WTC11 (cell line): Measurements from ENCODE around the gene SERTAD1. TPM values are rescaled to one million over a fixed set of nuclear protein-coding genes. Genes with fewer than 3 reads are reported as not detected.

Experiments
- ATF1 ChIP-seq: sonication (generic); formaldehyde crosslinking; IDR thresholded peaks from 2 replicates; pipeline ENCODE4 v1.8.1; 2023; ENCODE audit warnings: mild to moderate bottlenecking, moderate library complexity, missing genetic modification reagents
- CREM ChIP-seq: sonication (generic); formaldehyde crosslinking; IDR thresholded peaks from 2 replicates; pipeline ENCODE4 v1.8.1; 2022; ENCODE audit warnings: mild to moderate bottlenecking, missing genetic modification reagents, moderate library complexity
- ESRRA ChIP-seq: sonication (generic); formaldehyde crosslinking; IDR thresholded peaks from 2 replicates; pipeline ENCODE4 v1.8.1; 2022; ENCODE audit warnings: mild to moderate bottlenecking, missing genetic modification reagents, borderline replicate concordance
- FOXJ3 ChIP-seq: sonication (generic); formaldehyde crosslinking; IDR thresholded peaks from 2 replicates; pipeline ENCODE4 v1.9.0; 2021; ENCODE audit warnings: missing genetic modification reagents, mild to moderate bottlenecking, borderline replicate concordance
- FOXK1 ChIP-seq: sonication (generic); formaldehyde crosslinking; IDR thresholded peaks from 2 replicates; pipeline ENCODE4 v1.8.0; 2022; ENCODE audit warnings: mild to moderate bottlenecking, moderate library complexity, missing genetic modification reagents
- FOXP1 ChIP-seq: sonication (generic); formaldehyde crosslinking; IDR thresholded peaks from 2 replicates; pipeline ENCODE4 v1.8.0; 2022; ENCODE audit warnings: missing genetic modification reagents, mild to moderate bottlenecking, moderate library complexity, borderline replicate concordance
- GABPB1 ChIP-seq: sonication (generic); formaldehyde crosslinking; IDR thresholded peaks from 2 replicates; pipeline ENCODE4 v1.8.1; 2023; ENCODE audit warnings: mild to moderate bottlenecking, missing genetic modification reagents
- IRF2 ChIP-seq: sonication (generic); formaldehyde crosslinking; IDR thresholded peaks from 2 replicates; pipeline ENCODE4 v1.8.0; 2022; ENCODE audit warnings: low read depth, missing genetic modification reagents, borderline replicate concordance
- JAZF1 ChIP-seq: fragments of 250-450 bp; sonication (Bioruptor Pico); IDR thresholded peaks from 2 replicates; pipeline ENCODE4 v1.9.0; 2021; ENCODE audit warnings: moderate library complexity, mild to moderate bottlenecking, inconsistent platforms
- KAT7 ChIP-seq: sonication (generic); formaldehyde crosslinking; IDR thresholded peaks from 2 replicates; pipeline ENCODE4 v1.8.1; 2023; ENCODE audit warnings: missing genetic modification reagents, mild to moderate bottlenecking, borderline replicate concordance
- NFYB ChIP-seq: sonication (generic); formaldehyde crosslinking; conservative IDR thresholded peaks from 2 replicates; pipeline ENCODE4 v1.8.0; 2022; ENCODE audit warnings: low read depth, missing genetic modification reagents
- NR1H2 ChIP-seq: sonication (generic); formaldehyde crosslinking; IDR thresholded peaks from 2 replicates; pipeline ENCODE4 v1.9.0; 2021; ENCODE audit warnings: mild to moderate bottlenecking, moderate library complexity, missing genetic modification reagents
- NR2C2 ChIP-seq: sonication (generic); formaldehyde crosslinking; IDR thresholded peaks from 2 replicates; pipeline ENCODE4 v1.8.0; 2022; ENCODE audit warnings: mild to moderate bottlenecking, missing genetic modification reagents
- SMAD3 ChIP-seq: sonication (generic); formaldehyde crosslinking; IDR thresholded peaks from 2 replicates; pipeline ENCODE4 v1.8.0; 2022; ENCODE audit warnings: missing genetic modification reagents, mild to moderate bottlenecking, borderline replicate concordance
- SOX15 ChIP-seq: fragments of 250-450 bp; sonication (Bioruptor Pico); IDR thresholded peaks from 2 replicates; pipeline ENCODE4 v1.9.0; 2021; ENCODE audit warnings: mild to moderate bottlenecking
- SP1 ChIP-seq: sonication (generic); formaldehyde crosslinking; conservative IDR thresholded peaks from 2 replicates; pipeline ENCODE4 v1.8.1; 2022; ENCODE audit warnings: missing genetic modification reagents
- ZNF121 ChIP-seq: sonication (generic); formaldehyde crosslinking; IDR thresholded peaks from 2 replicates; pipeline ENCODE4 v1.8.0; 2023; ENCODE audit warnings: missing genetic modification reagents
- ZNF423 ChIP-seq: fragments of 250-450 bp; sonication (Bioruptor Pico); IDR thresholded peaks from 2 replicates; pipeline ENCODE4 v2.1.2; 2022; ENCODE audit warnings: mild to moderate bottlenecking, moderate library complexity
- total RNA-seq: library from RNA; stranded (reverse); gene quantifications from 3 replicates; pipeline ENCODE4 v1.2.3, GENCODE V29; 2021
- TF ChIP-seq, protein P1 (sequence below): sonication (generic); formaldehyde crosslinking; IDR thresholded peaks from 2 replicates; pipeline ENCODE4 v1.8.1; 2022; ENCODE audit warnings: mild to moderate bottlenecking, moderate library complexity, missing genetic modification reagents
- TF ChIP-seq, protein P2 (sequence below): sonication (generic); formaldehyde crosslinking; IDR thresholded peaks from 2 replicates; pipeline ENCODE4 v1.8.0; 2023; ENCODE audit warnings: missing genetic modification reagents, mild to moderate bottlenecking, borderline replicate concordance
- TF ChIP-seq, protein P3 (sequence below): sonication (generic); formaldehyde crosslinking; IDR thresholded peaks from 2 replicates; pipeline ENCODE4 v1.8.0; 2022; ENCODE audit warnings: mild to moderate bottlenecking, missing genetic modification reagents
- TF ChIP-seq, protein P4 (sequence below): sonication (generic); formaldehyde crosslinking; IDR thresholded peaks from 2 replicates; pipeline ENCODE4 v1.8.0; 2022; ENCODE audit warnings: missing genetic modification reagents
- TF ChIP-seq, protein P5 (sequence below): sonication (generic); formaldehyde crosslinking; IDR thresholded peaks from 2 replicates; pipeline ENCODE4 v1.8.1; 2022; ENCODE audit warnings: missing genetic modification reagents, borderline replicate concordance
- TF ChIP-seq, protein P6 (sequence below): sonication (generic); formaldehyde crosslinking; IDR thresholded peaks from 2 replicates; pipeline ENCODE4 v1.8.1; 2023; ENCODE audit warnings: mild to moderate bottlenecking, missing genetic modification reagents
- TF ChIP-seq, protein P7 (sequence below): sonication (generic); formaldehyde crosslinking; IDR thresholded peaks from 2 replicates; pipeline ENCODE4 v1.8.0; 2022; ENCODE audit warnings: mild to moderate bottlenecking, missing genetic modification reagents

SERTAD1 gene
- total RNA-seq, 1 experiment from 2014 or later, result 6.8 TPM

DNA sequence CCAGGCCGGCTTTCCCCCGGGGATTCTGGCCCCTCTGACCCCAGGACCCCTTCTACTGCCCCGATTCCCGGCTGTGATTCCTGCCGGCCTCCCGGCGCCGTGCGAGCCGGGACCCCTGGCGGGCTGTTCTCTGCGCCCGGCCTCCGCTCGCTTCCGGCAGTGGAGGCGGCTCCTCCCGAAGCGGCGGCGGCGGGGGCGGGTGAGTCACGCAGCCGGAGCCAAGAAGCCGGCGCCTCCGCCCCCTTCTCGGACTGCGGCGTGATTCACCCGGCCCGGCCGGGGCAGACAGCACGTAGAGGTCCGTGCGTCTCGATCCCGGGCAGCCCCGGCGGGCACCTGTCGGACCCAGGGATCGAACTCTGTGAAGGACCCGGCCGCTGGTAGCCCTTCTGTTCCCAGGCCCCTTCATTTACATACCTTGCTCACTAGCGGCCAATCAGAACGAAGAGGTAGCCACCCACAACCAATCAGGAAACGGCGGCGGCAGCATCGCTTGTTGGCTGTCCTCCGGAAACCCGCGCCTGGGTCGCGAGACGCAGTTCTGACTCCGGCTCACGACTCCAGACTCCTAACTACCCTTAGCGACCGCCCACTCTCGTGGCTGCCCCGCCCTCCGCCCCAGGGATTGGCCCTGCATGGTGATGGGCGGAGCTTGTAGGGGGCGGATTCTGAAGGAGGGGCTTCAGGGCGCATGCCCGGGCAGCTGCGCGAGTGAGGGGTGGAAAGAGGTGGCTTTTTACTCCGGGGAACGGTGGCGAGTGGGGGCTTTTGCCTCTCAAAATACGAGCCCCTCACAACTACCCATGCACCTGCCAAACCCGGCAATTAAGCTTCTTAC, at the start of gene SERTAD1 (continued):
- TF ChIP-seq, protein P1, sequence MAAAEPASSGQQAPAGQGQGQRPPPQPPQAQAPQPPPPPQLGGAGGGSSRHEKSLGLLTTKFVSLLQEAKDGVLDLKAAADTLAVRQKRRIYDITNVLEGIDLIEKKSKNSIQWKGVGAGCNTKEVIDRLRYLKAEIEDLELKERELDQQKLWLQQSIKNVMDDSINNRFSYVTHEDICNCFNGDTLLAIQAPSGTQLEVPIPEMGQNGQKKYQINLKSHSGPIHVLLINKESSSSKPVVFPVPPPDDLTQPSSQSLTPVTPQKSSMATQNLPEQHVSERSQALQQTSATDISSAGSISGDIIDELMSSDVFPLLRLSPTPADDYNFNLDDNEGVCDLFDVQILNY (CRISPR knock-in tag), result peak; percentile 42; the same call in 1 of the 2 replicates
- TF ChIP-seq FOXJ3 (no peak), IRF2 (CRISPR knock-in tag) (no peak), FOXK1 (CRISPR knock-in tag) (0 out of 2 replicates have a peak, but pooled peaks have one; percentile 30), NFYB (CRISPR knock-in tag) (peak; percentile 98), NR2C2 (CRISPR knock-in tag) (no peak), ZNF423 (CRISPR knock-in tag) (peak; percentile 75), NR1H2 (no peak), CREM (0 out of 2 replicates have a peak, but pooled peaks have one; percentile 35), JAZF1 (no peak), FOXP1 (CRISPR knock-in tag) (peak; percentile 53; the same call in 1 of the 2 replicates), SMAD3 (CRISPR knock-in tag) (no peak), SP1 (CRISPR knock-in tag) (peak; percentile 92), KAT7 (CRISPR knock-in tag) (no peak), ZNF121 (peak; percentile 88), GABPB1 (CRISPR knock-in tag) (0 out of 2 replicates have a peak, but pooled peaks have one; percentile 29), ESRRA (no peak), SOX15 (no peak), ATF1 (no peak)
- TF ChIP-seq, protein P2, sequence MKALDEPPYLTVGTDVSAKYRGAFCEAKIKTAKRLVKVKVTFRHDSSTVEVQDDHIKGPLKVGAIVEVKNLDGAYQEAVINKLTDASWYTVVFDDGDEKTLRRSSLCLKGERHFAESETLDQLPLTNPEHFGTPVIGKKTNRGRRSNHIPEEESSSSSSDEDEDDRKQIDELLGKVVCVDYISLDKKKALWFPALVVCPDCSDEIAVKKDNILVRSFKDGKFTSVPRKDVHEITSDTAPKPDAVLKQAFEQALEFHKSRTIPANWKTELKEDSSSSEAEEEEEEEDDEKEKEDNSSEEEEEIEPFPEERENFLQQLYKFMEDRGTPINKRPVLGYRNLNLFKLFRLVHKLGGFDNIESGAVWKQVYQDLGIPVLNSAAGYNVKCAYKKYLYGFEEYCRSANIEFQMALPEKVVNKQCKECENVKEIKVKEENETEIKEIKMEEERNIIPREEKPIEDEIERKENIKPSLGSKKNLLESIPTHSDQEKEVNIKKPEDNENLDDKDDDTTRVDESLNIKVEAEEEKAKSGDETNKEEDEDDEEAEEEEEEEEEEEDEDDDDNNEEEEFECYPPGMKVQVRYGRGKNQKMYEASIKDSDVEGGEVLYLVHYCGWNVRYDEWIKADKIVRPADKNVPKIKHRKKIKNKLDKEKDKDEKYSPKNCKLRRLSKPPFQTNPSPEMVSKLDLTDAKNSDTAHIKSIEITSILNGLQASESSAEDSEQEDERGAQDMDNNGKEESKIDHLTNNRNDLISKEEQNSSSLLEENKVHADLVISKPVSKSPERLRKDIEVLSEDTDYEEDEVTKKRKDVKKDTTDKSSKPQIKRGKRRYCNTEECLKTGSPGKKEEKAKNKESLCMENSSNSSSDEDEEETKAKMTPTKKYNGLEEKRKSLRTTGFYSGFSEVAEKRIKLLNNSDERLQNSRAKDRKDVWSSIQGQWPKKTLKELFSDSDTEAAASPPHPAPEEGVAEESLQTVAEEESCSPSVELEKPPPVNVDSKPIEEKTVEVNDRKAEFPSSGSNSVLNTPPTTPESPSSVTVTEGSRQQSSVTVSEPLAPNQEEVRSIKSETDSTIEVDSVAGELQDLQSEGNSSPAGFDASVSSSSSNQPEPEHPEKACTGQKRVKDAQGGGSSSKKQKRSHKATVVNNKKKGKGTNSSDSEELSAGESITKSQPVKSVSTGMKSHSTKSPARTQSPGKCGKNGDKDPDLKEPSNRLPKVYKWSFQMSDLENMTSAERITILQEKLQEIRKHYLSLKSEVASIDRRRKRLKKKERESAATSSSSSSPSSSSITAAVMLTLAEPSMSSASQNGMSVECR (CRISPR knock-in tag), result no peak
- TF ChIP-seq, protein P3, sequence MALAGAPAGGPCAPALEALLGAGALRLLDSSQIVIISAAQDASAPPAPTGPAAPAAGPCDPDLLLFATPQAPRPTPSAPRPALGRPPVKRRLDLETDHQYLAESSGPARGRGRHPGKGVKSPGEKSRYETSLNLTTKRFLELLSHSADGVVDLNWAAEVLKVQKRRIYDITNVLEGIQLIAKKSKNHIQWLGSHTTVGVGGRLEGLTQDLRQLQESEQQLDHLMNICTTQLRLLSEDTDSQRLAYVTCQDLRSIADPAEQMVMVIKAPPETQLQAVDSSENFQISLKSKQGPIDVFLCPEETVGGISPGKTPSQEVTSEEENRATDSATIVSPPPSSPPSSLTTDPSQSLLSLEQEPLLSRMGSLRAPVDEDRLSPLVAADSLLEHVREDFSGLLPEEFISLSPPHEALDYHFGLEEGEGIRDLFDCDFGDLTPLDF (CRISPR knock-in tag), result no peak
- TF ChIP-seq, protein P4, sequence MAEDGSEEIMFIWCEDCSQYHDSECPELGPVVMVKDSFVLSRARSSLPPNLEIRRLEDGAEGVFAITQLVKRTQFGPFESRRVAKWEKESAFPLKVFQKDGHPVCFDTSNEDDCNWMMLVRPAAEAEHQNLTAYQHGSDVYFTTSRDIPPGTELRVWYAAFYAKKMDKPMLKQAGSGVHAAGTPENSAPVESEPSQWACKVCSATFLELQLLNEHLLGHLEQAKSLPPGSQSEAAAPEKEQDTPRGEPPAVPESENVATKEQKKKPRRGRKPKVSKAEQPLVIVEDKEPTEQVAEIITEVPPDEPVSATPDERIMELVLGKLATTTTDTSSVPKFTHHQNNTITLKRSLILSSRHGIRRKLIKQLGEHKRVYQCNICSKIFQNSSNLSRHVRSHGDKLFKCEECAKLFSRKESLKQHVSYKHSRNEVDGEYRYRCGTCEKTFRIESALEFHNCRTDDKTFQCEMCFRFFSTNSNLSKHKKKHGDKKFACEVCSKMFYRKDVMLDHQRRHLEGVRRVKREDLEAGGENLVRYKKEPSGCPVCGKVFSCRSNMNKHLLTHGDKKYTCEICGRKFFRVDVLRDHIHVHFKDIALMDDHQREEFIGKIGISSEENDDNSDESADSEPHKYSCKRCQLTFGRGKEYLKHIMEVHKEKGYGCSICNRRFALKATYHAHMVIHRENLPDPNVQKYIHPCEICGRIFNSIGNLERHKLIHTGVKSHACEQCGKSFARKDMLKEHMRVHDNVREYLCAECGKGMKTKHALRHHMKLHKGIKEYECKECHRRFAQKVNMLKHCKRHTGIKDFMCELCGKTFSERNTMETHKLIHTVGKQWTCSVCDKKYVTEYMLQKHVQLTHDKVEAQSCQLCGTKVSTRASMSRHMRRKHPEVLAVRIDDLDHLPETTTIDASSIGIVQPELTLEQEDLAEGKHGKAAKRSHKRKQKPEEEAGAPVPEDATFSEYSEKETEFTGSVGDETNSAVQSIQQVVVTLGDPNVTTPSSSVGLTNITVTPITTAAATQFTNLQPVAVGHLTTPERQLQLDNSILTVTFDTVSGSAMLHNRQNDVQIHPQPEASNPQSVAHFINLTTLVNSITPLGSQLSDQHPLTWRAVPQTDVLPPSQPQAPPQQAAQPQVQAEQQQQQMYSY (CRISPR knock-in tag), result 0 out of 2 replicates have a peak, but pooled peaks have one; percentile 26
- TF ChIP-seq, protein P5, sequence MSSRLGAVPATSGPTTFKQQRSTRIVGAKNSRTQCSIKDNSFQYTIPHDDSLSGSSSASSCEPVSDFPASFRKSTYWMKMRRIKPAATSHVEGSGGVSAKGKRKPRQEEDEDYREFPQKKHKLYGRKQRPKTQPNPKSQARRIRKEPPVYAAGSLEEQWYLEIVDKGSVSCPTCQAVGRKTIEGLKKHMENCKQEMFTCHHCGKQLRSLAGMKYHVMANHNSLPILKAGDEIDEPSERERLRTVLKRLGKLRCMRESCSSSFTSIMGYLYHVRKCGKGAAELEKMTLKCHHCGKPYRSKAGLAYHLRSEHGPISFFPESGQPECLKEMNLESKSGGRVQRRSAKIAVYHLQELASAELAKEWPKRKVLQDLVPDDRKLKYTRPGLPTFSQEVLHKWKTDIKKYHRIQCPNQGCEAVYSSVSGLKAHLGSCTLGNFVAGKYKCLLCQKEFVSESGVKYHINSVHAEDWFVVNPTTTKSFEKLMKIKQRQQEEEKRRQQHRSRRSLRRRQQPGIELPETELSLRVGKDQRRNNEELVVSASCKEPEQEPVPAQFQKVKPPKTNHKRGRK (CRISPR knock-in tag), result no peak
- TF ChIP-seq, protein P6, sequence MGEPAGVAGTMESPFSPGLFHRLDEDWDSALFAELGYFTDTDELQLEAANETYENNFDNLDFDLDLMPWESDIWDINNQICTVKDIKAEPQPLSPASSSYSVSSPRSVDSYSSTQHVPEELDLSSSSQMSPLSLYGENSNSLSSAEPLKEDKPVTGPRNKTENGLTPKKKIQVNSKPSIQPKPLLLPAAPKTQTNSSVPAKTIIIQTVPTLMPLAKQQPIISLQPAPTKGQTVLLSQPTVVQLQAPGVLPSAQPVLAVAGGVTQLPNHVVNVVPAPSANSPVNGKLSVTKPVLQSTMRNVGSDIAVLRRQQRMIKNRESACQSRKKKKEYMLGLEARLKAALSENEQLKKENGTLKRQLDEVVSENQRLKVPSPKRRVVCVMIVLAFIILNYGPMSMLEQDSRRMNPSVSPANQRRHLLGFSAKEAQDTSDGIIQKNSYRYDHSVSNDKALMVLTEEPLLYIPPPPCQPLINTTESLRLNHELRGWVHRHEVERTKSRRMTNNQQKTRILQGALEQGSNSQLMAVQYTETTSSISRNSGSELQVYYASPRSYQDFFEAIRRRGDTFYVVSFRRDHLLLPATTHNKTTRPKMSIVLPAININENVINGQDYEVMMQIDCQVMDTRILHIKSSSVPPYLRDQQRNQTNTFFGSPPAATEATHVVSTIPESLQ, result peak; percentile 33; the same call in 1 of the 2 replicates
- TF ChIP-seq, protein P7, sequence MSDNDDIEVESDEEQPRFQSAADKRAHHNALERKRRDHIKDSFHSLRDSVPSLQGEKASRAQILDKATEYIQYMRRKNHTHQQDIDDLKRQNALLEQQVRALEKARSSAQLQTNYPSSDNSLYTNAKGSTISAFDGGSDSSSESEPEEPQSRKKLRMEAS (CRISPR knock-in tag), result peak; percentile 69
